GM19043 (cell line): ENCODE data around the gene KHDC1.
A peak's percentile ranks its signal among the peaks of the same experiment; 100 is the strongest.
"Not testable (repeated sequence)": the region's sequence is repeated elsewhere in the genome, so short reads cannot be mapped to it uniquely, and the experiment has no call there.

ENCODE experiments used
- ATAC-seq: cut with Tn5 transposase; IDR thresholded peaks from one replicate; pipeline ENCODE4 v1.9.1; 2021; ENCODE audit warnings: low read depth; ENCODE audit not compliant: unreplicated experiment

The KHDC1 gene, protein sequence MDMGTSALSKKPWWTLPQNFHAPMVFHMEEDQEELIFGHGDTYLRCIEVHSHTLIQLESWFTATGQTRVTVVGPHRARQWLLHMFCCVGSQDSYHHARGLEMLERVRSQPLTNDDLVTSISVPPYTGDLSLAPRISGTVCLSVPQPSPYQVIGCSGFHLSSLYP

DNA sequence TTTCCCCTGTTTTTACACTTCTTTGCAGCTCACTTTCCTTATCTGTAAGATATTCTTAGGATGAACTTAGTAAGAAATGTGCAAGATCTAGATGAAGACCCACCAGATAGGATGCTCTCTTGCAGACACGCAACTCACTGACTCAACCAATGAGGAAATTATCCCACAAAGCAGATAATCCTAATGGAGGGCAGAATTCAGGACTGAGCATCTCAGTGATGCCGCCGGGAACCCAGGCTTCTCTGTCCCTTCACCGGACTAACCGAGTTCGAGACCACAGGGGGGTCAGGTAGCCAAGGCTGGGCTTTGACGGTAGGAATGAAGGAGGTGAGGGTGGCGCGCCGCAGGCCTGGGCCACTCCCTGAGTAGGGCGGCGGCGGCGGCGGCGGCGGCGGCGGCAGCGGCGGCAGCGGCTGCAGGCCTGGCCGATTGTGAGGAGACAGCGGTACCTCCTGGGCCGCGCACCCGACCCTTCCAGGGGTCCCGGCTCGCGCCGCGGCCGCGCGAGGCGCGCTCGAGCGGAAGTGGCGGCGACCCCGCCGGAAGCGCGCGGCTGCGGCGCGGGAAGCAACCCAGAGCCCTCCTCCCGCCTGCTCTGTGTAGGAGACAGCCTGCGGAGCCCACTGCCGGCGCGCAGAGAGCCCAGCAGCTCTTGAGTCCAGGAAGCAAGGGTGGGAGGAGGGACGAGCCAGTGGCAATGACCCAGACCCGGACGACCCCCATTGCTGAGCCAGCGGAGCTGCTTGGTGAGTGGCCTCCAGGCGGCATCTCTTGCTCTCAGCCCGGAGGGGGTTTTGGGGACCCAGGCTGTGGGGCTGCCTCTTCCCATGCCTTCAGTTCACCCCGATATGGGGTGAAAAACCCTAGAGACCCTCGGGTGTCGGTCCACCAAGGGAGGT lies at the start of gene KHDC1:
TSS of gene KHDC1 (minus strand) at position 526 of the 899 bp plus-strand sequence. CDS start 20,679 bp downstream, outside the sequence.
- ATAC-seq = peak; percentile 92

DNA sequence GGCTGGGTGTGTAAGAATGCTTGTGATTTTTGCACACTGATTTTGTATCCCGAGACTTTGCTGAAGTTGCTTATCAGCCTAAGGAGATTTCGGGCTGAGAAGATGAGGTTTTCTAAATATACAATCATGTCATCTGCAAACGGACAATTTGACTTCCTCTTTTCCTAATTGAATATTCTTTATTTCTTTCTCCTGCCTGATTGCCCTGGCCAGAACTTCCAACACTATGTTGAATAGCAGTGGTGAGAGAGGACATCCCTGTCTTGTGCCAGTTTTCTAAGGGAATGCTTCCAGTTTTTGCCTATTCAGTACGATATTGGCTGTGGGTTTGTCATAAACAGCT lies 47.5 kb upstream of the KHDC1 start:
- ATAC-seq = not testable (repeated sequence)

DNA sequence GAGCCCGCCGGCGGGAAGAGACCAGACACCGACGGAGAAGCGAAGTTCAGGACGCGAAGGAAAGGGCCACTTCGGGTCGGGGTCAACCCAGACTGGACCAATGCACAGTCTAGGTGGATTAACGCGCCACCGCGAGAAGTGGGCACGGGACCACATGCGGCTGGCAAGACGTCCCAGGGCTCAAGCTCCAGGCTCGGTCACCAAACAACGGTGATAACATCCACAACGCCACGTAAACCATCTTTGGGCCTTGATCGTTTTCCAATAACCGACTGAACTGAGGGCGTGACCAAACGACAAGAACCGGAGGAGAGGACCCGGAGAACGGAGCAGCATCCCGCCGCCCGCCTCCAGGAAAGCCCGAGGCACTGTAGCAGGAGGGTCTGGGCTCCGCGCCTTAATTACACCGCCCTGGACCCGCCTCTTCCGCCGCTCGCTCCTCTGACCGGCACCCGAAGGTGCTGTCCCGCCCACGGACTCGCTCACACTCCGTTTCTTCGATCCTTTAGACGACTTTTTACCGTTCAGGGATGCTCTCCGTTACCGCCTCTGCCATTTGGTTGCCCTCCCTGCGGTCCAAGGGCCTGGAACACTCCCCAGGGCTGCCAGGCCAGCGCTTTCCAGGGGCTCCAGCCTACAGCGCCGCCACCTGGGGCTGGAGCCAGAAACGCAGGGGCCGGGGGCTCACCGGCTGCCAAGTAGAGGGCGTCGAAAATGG lies 46.9 kb upstream of the KHDC1 start:
- peak; percentile 95 for ATAC-seq

DNA sequence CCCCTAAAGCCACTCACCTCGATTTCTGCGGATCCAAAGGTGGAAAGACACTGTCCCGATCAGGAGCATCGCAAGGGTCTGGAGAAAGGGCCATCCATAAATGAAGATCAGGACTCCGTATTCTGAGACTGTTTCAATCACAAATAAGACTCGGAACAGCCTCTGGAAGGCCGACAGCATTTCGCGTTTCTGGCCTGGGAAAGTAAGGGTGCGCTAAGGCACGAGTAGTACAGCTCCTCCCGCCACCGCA lies 46.5 kb upstream of the KHDC1 start:
- ATAC-seq = peak; percentile 35

DNA sequence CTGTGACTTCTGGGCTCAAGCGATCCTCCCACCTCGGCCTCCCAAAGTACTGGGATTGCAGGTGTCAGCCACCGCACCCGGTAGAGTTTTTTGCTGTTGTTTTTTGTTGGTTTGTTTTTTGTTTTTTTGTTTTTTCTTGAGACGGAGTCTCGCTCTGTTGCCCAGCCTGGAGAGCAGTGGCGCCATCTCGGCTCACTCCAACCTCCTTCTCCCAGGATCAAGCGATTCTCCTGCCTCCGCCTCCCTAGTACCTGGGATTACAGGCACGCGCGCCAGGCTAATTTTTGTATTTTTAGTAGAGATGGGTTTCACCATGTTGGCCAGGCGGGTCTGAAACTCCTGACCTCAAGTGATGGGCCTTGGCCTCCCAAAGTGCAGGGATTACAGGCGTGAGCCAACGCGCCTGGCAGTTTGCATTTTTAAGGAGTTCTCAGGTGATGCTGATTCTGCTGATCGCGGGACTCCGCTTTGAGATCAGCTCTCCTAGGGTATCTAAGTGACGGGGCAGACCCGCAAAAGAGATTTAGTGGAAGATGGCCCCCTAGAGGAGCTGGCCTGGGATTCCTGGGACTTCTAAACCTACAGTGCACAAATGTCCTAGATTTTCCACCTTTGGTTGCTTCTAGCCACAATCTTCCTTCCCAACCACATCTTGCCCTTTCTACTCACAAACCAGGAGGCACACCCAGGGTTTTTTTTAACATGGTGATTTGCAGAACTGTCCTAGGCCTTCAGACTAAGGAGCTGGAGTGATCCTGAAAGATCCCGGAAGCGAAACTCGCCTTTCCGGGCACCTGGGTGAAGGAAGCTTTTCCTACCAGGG lies 45.9 kb upstream of the KHDC1 start:
- ATAC-seq = no peak

DNA sequence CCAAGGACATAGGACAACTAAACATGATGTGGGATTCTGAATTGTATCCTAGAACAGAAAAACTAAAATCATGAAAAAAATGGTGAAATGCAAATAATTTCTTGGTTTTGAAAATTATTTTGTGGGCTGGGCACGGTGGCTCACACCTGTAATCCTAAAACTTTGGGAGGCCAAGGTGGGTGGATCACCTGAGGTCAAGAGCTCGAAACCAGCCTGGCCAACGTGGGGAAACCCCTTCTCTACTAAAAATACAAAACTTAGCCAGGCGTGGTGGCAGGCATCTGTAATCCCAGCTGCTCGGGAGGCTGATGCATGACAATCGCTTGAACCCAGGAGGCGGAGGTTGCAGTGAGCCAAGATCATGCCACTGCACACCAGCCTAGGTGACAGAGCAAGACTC lies 40.8 kb upstream of the KHDC1 start:
- ATAC-seq = not testable (repeated sequence)

DNA sequence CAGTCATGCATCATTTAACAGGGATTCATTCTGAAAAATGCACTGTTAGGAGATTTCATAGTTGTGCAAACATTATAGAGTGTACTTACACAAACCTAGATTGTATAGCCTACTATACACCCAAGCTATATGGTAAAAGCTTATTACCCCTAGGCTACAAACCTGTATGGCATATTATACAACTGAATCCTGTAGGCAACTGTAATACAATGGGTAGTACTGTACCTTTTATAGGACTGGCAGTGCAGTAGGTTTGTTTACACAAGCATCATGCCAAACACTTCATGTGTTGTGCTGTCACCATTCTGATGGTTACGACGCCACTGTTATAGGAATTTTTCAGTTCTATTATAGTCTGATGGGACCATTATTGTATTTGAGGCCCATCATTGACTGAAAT lies 39.3 kb upstream of the KHDC1 start:
- ATAC-seq = no peak

DNA sequence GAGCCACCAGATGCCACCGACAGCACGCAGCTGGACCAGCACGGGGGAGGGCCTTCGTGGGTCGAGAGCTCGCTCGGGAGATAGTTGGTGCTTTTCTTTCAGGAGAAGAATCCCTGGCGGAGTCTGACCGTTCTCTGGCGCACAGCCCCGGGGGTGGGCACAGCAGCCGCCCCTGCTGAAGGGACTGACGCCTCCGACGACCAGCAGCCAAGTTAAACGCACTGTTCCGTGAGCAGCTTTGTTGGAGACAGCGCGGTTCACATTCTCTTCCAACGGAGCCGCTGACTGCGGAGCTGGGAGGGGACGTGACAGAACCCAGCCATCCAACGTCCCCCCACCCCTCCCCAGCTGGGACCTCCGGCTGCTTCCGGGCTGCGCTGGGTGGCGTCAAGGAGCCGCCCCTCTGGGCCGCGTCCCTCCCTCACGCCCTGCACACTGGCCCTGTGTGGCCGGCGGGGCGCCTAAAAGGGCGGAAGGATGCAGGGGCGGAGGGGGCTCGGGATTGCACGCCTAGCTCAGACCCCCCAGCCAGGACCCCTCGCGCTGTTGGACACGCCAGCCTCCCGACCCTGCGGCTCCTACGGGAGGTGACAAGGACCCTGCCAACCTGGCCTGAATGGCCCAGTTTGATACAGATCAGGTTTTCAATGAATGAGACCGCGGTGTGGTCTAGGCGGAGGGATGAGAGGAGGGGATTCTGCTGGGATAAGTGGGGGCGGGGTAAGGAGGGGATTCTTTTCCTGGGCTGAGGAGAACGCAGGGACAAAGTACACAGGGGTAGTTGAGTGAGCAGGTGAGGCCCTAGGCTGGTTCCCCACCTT lies 36.4 kb upstream of the KHDC1 start:
- no peak for ATAC-seq

DNA sequence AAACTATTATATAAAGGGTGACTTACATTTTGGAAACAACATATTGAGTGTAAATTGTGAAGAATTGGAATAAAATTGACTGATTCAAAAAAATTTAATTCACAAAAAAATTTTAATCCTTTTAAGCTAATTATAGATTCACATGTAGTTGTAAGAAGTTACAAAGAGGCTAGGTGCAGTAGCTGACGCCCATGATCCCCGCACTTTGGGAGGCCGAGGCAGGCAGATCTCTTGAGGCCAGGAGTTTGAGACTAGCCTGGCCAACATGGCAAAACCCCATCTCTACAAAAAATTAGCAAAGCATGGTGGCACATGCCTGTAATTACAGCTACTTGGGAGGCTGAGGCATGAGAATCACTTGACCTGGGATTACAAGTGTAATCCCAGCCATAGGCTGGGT lies 30.3 kb upstream of the KHDC1 start:
- no peak for ATAC-seq

DNA sequence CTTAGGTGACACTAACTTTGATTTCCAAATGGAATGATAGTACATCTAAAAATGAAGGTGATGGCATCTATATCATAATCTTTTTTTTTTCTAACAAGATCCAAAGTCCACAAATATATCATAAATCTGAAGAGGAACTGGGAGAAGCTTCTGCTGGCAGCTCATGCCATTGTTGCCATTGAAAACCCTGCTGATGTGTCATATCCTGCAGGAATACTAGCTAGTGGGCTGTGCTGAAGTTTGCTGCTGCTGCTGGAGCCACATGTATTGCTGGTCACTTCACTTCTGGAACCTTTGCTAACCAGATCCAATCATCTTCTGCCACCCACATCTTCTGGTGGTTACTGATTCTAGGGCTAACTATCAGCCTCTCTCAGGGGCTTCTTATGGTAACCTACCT lies 27.4 kb upstream of the KHDC1 start:
- ATAC-seq = no peak

DNA sequence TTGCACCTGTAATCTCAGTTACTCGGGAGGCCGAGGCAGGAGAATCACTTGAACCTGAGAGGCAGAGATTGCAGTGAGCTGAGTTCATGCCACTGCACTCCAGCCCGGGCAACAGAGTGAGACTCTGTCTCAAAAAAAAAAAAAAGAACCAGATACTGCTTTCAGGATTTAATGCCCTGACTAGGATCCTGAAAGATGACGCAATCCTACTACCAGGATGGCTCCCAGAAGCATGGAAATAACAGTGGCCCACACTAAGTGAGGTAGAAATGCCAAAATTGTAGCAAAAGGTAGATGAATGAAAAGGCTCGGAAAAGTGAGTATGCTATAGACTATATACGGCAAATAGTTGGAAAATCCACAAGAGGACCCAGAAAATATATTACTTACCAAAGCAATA lies 23.8 kb upstream of the KHDC1 start:
- no peak for ATAC-seq

DNA sequence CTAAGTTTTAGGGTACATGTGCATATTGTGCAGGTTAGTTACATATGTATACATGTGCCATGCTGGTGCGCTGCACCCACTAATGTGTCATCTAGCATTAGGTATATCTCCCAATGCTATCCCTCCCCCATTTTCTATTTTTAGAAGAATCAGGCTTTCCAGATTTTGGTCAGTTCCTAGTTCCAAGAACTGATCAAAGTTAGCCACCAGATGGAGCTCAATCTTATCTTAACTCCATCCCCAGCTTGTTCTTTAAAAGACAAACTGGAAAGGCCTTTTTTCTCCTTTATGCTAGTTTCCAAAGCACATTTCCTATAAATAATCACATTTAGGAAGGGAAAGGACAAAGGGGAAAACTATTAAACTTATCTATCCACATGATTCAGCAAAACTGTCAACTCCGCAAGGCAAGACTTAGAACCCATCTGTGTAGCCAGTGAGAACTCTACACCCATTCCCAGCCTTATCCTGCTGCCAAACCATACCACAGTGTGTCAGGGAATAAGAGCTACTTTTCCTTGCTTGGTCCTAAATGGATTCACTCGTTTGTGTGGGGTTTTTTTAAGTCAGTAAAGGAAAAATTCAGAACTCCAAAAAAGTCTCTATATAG lies 22.8 kb upstream of the KHDC1 start:
- no peak for ATAC-seq

DNA sequence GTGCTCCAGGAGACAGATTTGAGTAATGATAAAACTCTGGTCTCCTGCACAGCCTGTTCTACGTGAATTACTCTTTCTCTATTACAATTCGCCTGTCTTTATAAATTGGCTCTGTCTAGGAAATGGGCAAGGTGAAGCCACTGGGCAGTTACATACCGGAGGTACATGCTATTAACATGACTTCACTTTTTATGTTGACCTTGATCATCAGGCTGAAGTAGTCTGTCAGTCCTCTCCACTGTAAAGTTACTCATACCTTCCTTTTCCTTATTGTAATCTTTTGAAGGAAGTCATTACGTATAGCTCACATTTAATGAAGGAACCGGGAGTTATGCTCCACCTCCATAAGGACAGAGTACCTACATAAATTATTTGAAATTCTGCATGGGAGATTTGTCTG lies 19.9 kb upstream of the KHDC1 start:
- ATAC-seq = no peak

DNA sequence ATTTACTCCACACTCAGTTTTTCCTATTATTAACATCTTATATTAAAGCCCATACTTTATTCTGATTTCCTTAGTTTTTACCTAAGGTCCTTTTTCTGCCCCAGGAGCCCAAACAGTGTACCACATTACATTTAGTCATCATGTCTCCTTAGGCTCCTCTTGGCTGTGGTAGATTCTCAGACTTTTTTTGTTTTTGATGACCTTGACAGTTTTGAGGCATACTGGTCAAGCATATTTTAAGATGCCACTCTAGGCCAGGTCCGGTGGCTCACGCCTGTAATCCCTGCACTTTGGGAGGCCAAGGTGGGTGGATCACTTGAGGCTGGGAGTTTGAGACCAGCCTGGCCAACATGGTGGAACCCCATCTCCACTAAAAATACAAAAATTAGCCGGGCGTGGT lies 18.7 kb upstream of the KHDC1 start:
- not testable (repeated sequence) for ATAC-seq

DNA sequence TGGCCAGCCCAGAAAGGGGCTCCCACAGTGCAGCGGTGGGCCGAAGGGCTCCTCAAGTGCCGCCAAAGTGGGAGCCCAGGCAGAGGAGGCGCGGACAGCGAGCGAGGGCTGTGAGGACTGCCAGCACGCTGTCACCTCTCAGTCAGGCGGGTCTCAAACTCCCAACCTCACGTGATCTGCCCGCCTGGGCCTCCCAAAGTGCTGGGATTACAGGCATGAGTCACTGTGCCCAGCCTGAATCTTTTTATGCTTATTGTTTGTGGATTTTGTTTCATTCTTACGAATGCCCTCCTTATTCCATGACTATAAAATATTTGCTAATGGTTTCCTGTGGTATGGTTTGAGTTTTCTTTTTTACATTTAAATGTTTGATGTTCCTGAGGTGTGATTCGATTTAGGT lies 6.3 kb upstream of the KHDC1 start:
- not testable (repeated sequence) for ATAC-seq

DNA sequence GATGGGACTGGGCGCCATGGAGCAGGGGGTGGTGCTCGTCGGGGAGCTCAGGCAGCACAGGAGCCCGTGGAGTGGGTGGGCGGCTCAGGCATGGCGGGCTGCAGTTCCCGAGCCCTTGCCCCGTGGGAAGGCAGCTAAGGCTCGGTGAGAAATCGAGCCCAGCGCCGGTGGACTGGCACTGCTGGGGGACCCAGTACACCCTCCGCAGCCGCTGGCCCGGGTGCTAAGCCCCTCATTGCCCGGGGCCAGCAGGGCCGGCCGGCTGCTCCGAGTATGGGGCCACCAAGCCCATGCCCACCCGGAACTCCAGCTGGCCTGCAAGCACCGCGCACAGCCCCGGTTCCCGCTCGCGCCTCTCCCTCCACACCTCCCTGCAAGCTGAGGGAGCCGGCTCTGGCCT lies 5.9 kb upstream of the KHDC1 start:
- not testable (repeated sequence) for ATAC-seq

DNA sequence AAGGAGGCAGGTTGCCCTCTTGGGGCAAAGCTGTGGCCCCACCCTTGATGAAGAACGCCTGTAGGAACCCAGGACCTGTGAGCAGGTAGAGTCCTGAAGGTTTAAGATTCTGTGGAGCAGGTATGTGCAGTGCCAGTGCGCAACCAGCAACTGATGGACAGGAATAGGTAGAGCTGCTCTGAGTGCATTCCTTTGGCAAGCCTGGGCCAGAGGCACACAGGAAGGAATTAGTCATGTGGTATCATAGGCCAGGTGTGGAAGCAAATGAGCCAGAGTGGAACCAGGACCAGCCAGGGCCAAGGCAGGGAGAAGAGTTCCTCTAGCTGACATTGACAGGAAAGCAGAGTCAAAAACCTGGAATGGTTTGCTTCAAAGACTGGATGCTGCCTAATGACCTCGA lies 1.4 kb upstream of the KHDC1 start:
- ATAC-seq = no peak

DNA sequence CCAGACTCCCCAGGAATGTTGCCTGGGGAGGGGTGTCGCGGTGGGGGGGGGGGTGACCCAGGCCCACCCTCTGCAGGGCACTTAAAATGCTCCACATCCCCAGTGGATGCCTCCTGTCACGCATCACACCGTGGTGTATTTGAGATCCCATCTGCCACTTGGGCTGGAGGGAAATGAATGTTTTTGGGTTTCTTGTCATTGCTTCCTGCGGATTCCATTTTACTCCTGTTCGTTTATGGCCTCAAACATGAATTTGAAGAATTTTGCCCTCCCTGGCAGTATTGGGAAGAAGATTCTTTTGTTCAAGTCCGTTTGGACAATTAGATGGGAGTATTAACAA lies 544 bp upstream of the KHDC1 start:
- ATAC-seq = no peak

DNA sequence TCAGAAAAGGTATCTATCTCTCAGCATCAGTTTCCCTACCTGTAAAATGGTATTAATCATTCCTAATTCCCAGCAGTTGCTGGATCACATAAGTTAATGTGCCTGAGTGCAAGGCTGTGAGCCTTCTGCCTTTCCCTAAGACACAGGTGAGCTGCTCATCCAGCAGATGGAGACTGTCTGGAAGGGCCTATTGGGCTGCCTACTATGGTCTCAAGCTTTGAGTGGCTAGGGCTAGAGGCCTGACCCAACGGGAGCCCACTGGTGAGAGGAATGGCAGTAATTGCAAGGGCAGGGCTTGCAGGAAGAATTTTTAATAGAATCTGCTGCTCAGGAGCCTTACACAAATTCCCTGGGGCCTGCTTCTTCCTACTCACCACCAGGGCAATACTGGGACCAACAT lies 4.3 kb downstream of the KHDC1 start:
- no peak for ATAC-seq

DNA sequence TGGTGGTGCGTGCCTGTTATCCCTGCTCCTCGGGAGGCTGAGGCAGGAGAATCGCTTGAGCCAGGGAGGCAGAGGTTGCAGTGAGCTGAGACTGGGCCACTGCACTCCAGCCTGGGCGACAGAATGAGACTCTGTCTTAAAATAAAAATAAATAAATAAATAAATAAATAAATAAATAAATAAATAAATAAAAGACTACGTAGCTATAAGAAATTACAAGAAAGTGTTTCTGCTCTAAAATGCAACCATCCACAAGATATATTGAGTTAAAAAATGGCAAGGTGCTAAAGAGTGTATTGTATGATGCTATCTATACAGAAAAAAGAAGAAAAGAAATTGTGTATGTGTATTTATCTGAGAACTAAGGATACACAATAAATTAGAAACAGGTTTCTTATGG lies 8.7 kb downstream of the KHDC1 start:
- not testable (repeated sequence) for ATAC-seq
